Ovary (tissue), 9 donors: ENCODE measurements around the gene FOXC1. TPM values are rescaled to one million over a fixed set of nuclear protein-coding genes. Genes with fewer than 3 reads are reported as not detected.

Experiments used
- DNase-seq, 5 donors: peaks; one replicate each; pipeline ENCODE4 v3.0.0-alpha.2; 2019 to 2020
- H3K27ac ChIP-seq, 2 donors: fragments of 200-600 bp; one replicate each; pipeline versions ENCODE4 v1.5.1 to v1.8.0; 2019 to 2022
- H3K27me3 ChIP-seq: fragments of 200-600 bp; one replicate; pipeline ENCODE4 v1.8.0; 2022
- H3K36me3 ChIP-seq: fragments of 200-600 bp; sonication (generic); one replicate; pipeline ENCODE4 v1.5.1; 2019
- H3K4me1 ChIP-seq: one replicate; pipeline ENCODE4 v1.8.1; 2013; ENCODE audit warnings: mild to moderate bottlenecking, moderate library complexity; ENCODE audit not compliant: insufficient read depth
- H3K4me3 ChIP-seq: fragments of 200-600 bp; sonication (generic); one replicate; pipeline ENCODE4 v1.5.1; 2017
- H3K9me3 ChIP-seq, 2 donors: fragments of 200-600 bp in 1 of 2; sonication (generic) in 1 of 2; one replicate each; pipeline versions ENCODE4 v1.5.1 to v1.8.1; 2013 to 2019; ENCODE audit warnings: mild to moderate bottlenecking in 1 of 2, moderate library complexity in 1 of 2
- EP300 ChIP-seq: sonication (generic); formaldehyde crosslinking; IDR thresholded peaks from one replicate; pipeline ENCODE4 v1.6.1; 2017; ENCODE audit warnings: antibody characterized with exemption
- POLR2A ChIP-seq: fragments of 450-650 bp; IDR thresholded peaks from one replicate; pipeline ENCODE4 v1.6.1; 2017; ENCODE audit warnings: antibody characterized with exemption, mild to moderate bottlenecking, moderate library complexity
- WGBS, 3 donors: extraction: QIAGEN DNeasy Blood & Tissue Kit in 1 of 3; methylation state at CpG; one replicate each; pipeline versions ENCODE4 v1.1.5 to v1.1.7; 2013 to 2017; 5-methylcytosine and 5-hydroxymethylcytosine counted together
- intact Hi-C, 4 donors: fragments of 100-400 bp; cut with DNase I; formaldehyde crosslinking; loops; one replicate each; pipeline versions ENCODE4 v1.11.0 to v1.15.1; 2022 to 2023
- polyA plus RNA-seq, 2 donors: library from polyadenylated mRNA; stranded (reverse); fragments of 200-250 nt in 1 of 2; fragments of 350-450 nt in 1 of 2; fragmentation: Illumina TruSeq in 1 of 2; extraction: RNeasy Lipid Tissue Mini Kit (QIAGEN cat#74804) in 1 of 2; gene quantifications; one replicate each; pipeline ENCODE4 v1.2.3, GENCODE V29; 2013 to 2014
- total RNA-seq, 7 donors: library from RNA; depleted of rRNA in 2 of 7; stranded (reverse); fragments of >200 nt in 2 of 7; fragmentation: NEBNext Ultra II Directional in 3 of 7; extraction: Animal tissue kit (Norgen Biotek cat#: 25700) in 3 of 7; gene quantifications; one replicate each; pipeline versions ENCODE4 v1.1.0 to v1.2.4, GENCODE V29; 2016 to 2023
- TF ChIP-seq, protein P1 (sequence below), 3 donors: fragments of 450-650 bp in 2 of 3; fragments of 200-600 bp in 1 of 3; IDR thresholded peaks; one replicate each; pipeline versions ENCODE4 v1.5.1 to v1.8.0; 2016 to 2022; ENCODE audit warnings: antibody characterized with exemption in 3 of 3, mild to moderate bottlenecking in 1 of 3
- donor health status: DM: no; HTN: no; CAD: no; lungs with moderate emphysema.
- donor health status: DM: no; HTN: no; CAD: no.
- donor health status: Bipolar disorder and iron deficiency.
- donor health status: DM: yes; HTN: yes; CAD: no.
- donor health status: DM: no; HTN: no; CAD: no.
- donor health status: DM: yes; HTN: yes; CAD: no.

Gene FOXC1
- total and polyA plus RNA-seq, 9 donors, result 4.3 to 21.2 (median 6.5) TPM

GRCh38 chr6:1634081-1634480, 24.4 kb downstream of the FOXC1 start:
- DNase-seq, result no peak
- intact Hi-C loops, result no loop called here
- Histone ChIP-seq H3K27me3 (no peaks in the 10 kb centered on the region), H3K4me1 (no peaks in the 10 kb centered on the region), H3K4me3 (no peak overlapping the region), H3K27ac (no peak overlapping the region), H3K9me3 (no peaks in the 10 kb centered on the region), H3K36me3 (no peaks in the 10 kb centered on the region)
- TF ChIP-seq, protein P1, sequence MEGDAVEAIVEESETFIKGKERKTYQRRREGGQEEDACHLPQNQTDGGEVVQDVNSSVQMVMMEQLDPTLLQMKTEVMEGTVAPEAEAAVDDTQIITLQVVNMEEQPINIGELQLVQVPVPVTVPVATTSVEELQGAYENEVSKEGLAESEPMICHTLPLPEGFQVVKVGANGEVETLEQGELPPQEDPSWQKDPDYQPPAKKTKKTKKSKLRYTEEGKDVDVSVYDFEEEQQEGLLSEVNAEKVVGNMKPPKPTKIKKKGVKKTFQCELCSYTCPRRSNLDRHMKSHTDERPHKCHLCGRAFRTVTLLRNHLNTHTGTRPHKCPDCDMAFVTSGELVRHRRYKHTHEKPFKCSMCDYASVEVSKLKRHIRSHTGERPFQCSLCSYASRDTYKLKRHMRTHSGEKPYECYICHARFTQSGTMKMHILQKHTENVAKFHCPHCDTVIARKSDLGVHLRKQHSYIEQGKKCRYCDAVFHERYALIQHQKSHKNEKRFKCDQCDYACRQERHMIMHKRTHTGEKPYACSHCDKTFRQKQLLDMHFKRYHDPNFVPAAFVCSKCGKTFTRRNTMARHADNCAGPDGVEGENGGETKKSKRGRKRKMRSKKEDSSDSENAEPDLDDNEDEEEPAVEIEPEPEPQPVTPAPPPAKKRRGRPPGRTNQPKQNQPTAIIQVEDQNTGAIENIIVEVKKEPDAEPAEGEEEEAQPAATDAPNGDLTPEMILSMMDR (IDR thresholded peaks at IDR 0.05), result no peak
- 94 to 100% (median 96%) methylated on average over 4 of the region's 4 CpGs for WGBS, 3 donors

DNA sequence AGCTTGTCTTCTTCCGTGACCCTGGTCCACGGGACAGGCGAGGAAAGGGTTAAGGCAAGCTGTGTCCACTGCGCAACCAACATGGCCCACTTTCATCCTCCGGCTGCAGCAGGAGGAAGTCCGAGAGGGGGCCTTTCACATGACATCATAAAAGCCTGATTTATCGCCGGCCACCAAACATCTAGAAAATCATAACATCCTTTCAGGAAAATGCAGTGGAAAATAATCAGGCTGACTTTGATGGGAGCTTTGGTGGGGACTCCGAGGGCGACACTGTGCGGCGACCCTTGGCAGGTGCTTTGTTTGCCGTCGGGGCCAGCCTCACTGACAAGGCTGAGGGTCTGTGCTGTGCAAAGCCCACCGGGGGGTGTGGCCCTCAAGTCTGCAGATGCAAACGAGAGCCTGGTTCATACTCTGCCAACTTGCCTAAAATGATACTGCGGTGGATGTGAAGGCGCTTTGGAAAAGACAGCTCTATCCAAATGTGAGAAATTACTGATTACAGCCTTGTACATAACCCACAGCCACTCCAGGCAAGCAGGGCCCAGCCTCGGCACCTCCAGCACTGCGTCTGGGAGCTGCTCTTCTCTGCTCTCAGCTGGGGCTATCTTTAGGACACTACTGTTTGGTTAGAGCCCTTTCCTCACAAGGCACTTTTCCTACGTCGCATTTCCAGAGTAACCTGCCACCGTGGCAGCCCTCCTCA, 25.7 kb downstream of the FOXC1 start:
- Histone ChIP-seq H3K27ac (no peak overlapping the region), H3K4me3 (no peak overlapping the region), H3K36me3 (no peaks in the 10 kb centered on the region), H3K9me3 (no peaks in the 10 kb centered on the region), H3K4me1 (no peaks in the 10 kb centered on the region), H3K27me3 (no peaks in the 10 kb centered on the region)
- intact Hi-C loops, result no loop called here
- no peak for TF ChIP-seq POLR2A
- TF ChIP-seq, protein P1 (IDR thresholded peaks at IDR 0.05), result no peak
- TF ChIP-seq EP300, result no peak
- no peak for DNase-seq
- 69 to 77% (median 74%) methylated on average over 23 of the region's 23 CpGs for WGBS, 3 donors

- no peak for DNase-seq
- WGBS, 3 donors, result 96 to 98% (median 97%) methylated on average over 9 of the region's 9 CpGs
- intact Hi-C loops, result no loop called here
Observed at GRCh38 chr6:1636272-1636825, 26.6 kb downstream of the FOXC1 start.

DNA sequence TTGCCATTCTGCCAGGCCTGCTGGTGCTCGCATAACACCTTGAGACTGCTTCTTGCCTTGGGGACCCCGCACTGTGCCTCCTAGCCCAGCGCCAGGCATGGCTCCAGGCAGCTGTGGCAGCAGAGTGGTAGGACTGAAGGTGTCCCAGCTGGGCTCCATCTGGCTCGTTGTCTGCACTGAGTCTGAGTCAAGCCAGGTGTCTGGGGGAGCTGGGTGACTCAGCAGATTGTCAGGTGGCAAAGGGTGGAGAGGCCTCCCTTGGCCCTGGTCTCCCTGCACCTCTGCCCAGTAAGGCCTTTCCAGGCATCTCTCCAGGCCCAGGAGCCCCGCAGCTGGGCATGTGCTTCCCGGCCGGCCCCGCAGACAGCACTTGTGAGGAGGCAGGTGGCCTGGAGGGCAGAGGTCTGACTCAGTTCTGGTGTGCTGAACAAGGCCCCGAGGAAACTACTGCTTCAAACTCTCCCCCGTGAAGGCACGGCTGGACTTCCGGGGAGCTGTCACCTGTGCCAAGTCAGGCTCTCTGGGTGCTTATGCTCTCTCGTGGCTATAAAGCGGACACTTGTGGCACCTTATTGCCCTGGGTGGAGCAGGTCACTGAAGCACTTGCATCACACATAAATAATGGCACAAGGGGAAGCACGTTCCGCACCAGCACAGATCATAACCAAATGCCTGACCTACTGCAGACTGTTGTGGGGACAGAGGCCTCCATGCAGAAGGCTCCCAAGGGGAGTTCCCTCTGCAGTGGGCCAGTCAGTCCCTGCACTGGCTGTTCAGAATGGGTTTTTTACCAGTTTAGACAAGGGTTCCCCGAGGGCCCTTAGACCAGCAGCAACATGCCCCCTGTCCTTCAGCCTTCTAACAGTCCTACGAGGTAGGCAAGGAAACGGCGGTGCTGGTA, 27.5 kb downstream of the FOXC1 start:
- Histone ChIP-seq H3K27ac (no peak overlapping the region), H3K4me3 (no peak overlapping the region), H3K9me3 (no peaks in the 10 kb centered on the region), H3K36me3 (no peaks in the 10 kb centered on the region), H3K27me3 (no peaks in the 10 kb centered on the region), H3K4me1 (no peaks in the 10 kb centered on the region)
- intact Hi-C loops, result no loop called here
- DNase-seq, result no peak
- WGBS, 3 donors, result 89 to 91% (median 90%) methylated on average over 16 to 20 of the region's 20 CpGs
- no peak for TF ChIP-seq EP300
- TF ChIP-seq, protein P1 (IDR thresholded peaks at IDR 0.05), result no peak
- no peak for TF ChIP-seq POLR2A

More at GRCh38 chr6:1636272-1636825, 26.6 kb downstream of the FOXC1 start:
- H3K9me3 ChIP-seq, result no peaks in the 10 kb centered on the region
- TF ChIP-seq, protein P1 (IDR thresholded peaks at IDR 0.05), result no peak
- no peak for TF ChIP-seq POLR2A
- no peak for TF ChIP-seq EP300
- H3K4me1 ChIP-seq, result no peaks in the 10 kb centered on the region
- H3K36me3 ChIP-seq, result no peaks in the 10 kb centered on the region
- no peak overlapping the region for H3K27ac ChIP-seq
- no peak overlapping the region for H3K4me3 ChIP-seq
- H3K27me3 ChIP-seq, result no peaks in the 10 kb centered on the region
